Measurements from ENCODE around the gene AKR7A3. TPM values are rescaled to one million over a fixed set of nuclear protein-coding genes. Genes with fewer than 3 reads are reported as not detected.
"Not testable (repeated sequence)": the region's sequence is repeated elsewhere in the genome, so short reads cannot be mapped to it uniquely, and the experiment has no call there.

Gene AKR7A3
- total RNA-seq, 1 donor from 2014 or later = 4.6 TPM

GRCh38 chr1:19300211-19300610 lies 11.6 kb upstream of the AKR7A3 start:
- H3K36me3 Mint-ChIP-seq = peaks cover 32% of the 10 kb centered on the region

GRCh38 chr1:19294638-19295037 lies 6.1 kb upstream of the AKR7A3 start:
- DNase-seq (ENCODE audit: extremely low spot score, unreplicated experiment) = no peak
- Mint-ChIP-seq H3K36me3 (peaks cover 24% of the 10 kb centered on the region), H3K27me3 (peaks cover 4% of the 10 kb centered on the region), H3K4me3 (no peak overlapping the region), H3K9me3 (peaks cover 19% of the 10 kb centered on the region), H3K27ac (no peak overlapping the region), H3K4me1 (ENCODE audit: unreplicated experiment) (no peaks in the 10 kb centered on the region)
- TF ChIP-seq CTCF (conservative IDR thresholded peaks at IDR 0.05) = no peak

More at GRCh38 chr1:19300211-19300610, 11.6 kb upstream of the AKR7A3 start:
- Mint-ChIP-seq H3K4me3 (no peak overlapping the region), H3K27me3 (no peaks in the 10 kb centered on the region), H3K4me1 (ENCODE audit: unreplicated experiment) (no peaks in the 10 kb centered on the region), H3K27ac (no peak overlapping the region), H3K9me3 (peaks cover 11% of the 10 kb centered on the region)
- TF ChIP-seq CTCF (conservative IDR thresholded peaks at IDR 0.05) = no peak
- DNase-seq (ENCODE audit: extremely low spot score, unreplicated experiment) = no peak

- peaks cover 18% of the 10 kb centered on the region for H3K27me3 Mint-ChIP-seq
- H3K4me3 Mint-ChIP-seq = peak overlapping the region; percentile 77
- peaks cover 11% of the 10 kb centered on the region for H3K36me3 Mint-ChIP-seq
Measured at GRCh38 chr1:19289244-19289643, 674 bp upstream of the AKR7A3 start.

GRCh38 chr1:19287436-19288185 lies 959 bp downstream of the AKR7A3 start:
- H3K27me3 Mint-ChIP-seq = peaks cover 18% of the 10 kb centered on the region
- H3K4me1 Mint-ChIP-seq (ENCODE audit: unreplicated experiment) = no peaks in the 10 kb centered on the region

More at GRCh38 chr1:19289244-19289643, 674 bp upstream of the AKR7A3 start:
- no peak for DNase-seq (ENCODE audit: extremely low spot score, unreplicated experiment)
- Mint-ChIP-seq H3K9me3 (peaks cover 1% of the 10 kb centered on the region), H3K4me1 (ENCODE audit: unreplicated experiment) (no peaks in the 10 kb centered on the region), H3K27ac (no peak overlapping the region)
- no peak for TF ChIP-seq CTCF (conservative IDR thresholded peaks at IDR 0.05)

GRCh38 chr1:19285807-19286206 lies 2.8 kb downstream of the AKR7A3 start:
- H3K4me3 Mint-ChIP-seq; H3K36me3 Mint-ChIP-seq; H3K4me1 Mint-ChIP-seq (ENCODE audit: unreplicated experiment): not testable (repeated sequence)

More at GRCh38 chr1:19287436-19288185, 959 bp downstream of the AKR7A3 start:
- no peak for DNase-seq (ENCODE audit: extremely low spot score, unreplicated experiment)
- Mint-ChIP-seq H3K9me3 (no peaks in the 10 kb centered on the region), H3K27ac (peak overlapping the region; percentile 26), H3K4me3 (peak overlapping the region; percentile 71), H3K36me3 (peaks cover 5% of the 10 kb centered on the region)
- no peak for TF ChIP-seq CTCF (conservative IDR thresholded peaks at IDR 0.05)

GRCh38 chr1:19285366-19285765 lies 3.2 kb downstream of the AKR7A3 start:
- not testable (repeated sequence) for H3K27ac Mint-ChIP-seq; H3K9me3 Mint-ChIP-seq; H3K4me3 Mint-ChIP-seq; DNase-seq (ENCODE audit: extremely low spot score, unreplicated experiment); H3K36me3 Mint-ChIP-seq; H3K4me1 Mint-ChIP-seq (ENCODE audit: unreplicated experiment)
- H3K27me3 Mint-ChIP-seq = peaks cover 18% of the 10 kb centered on the region

More at GRCh38 chr1:19285807-19286206, 2.8 kb downstream of the AKR7A3 start:
- H3K27me3 Mint-ChIP-seq = peaks cover 18% of the 10 kb centered on the region
- not testable (repeated sequence) for H3K9me3 Mint-ChIP-seq; H3K27ac Mint-ChIP-seq; DNase-seq (ENCODE audit: extremely low spot score, unreplicated experiment)

Measured in type B pancreatic cell (in vitro differentiated cells).